Measurements from ENCODE around the gene MSH2.

- TF ChIP-seq, protein P1, sequence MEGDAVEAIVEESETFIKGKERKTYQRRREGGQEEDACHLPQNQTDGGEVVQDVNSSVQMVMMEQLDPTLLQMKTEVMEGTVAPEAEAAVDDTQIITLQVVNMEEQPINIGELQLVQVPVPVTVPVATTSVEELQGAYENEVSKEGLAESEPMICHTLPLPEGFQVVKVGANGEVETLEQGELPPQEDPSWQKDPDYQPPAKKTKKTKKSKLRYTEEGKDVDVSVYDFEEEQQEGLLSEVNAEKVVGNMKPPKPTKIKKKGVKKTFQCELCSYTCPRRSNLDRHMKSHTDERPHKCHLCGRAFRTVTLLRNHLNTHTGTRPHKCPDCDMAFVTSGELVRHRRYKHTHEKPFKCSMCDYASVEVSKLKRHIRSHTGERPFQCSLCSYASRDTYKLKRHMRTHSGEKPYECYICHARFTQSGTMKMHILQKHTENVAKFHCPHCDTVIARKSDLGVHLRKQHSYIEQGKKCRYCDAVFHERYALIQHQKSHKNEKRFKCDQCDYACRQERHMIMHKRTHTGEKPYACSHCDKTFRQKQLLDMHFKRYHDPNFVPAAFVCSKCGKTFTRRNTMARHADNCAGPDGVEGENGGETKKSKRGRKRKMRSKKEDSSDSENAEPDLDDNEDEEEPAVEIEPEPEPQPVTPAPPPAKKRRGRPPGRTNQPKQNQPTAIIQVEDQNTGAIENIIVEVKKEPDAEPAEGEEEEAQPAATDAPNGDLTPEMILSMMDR (IDR thresholded peaks at IDR 0.05; ENCODE audit: extremely low read depth in 1 of 2, insufficient read depth in 1 of 2, low read depth in 1 of 2, low read length in 2 of 2): no peak
- TF ChIP-seq POLR2AphosphoS5 (IDR thresholded peaks at IDR 0.05; ENCODE audit: insufficient read depth, low read depth, low read length): no peak
- TF ChIP-seq POLR2A (IDR thresholded peaks at IDR 0.05; ENCODE audit: low read depth, low read length): no peak
- no peak for TF ChIP-seq EZH2 (IDR thresholded peaks at IDR 0.05; ENCODE audit: borderline replicate concordance, low read depth, low read length, severe bottlenecking)
- TF ChIP-seq, protein P2, sequence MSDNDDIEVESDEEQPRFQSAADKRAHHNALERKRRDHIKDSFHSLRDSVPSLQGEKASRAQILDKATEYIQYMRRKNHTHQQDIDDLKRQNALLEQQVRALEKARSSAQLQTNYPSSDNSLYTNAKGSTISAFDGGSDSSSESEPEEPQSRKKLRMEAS (IDR thresholded peaks at IDR 0.05; ENCODE audit: insufficient read depth, insufficient read length): no peak
- TF ChIP-seq JUN (IDR thresholded peaks at IDR 0.05; ENCODE audit: borderline replicate concordance, insufficient read depth, insufficient read length, low read depth): no peak
- no peak for TF ChIP-seq GATA2 (IDR thresholded peaks at IDR 0.05; ENCODE audit: insufficient read depth, insufficient read length, low read depth, low read length)
- TF ChIP-seq MYC (IDR thresholded peaks at IDR 0.05; ENCODE audit: low read depth, low read length): no peak
- no peak for TF ChIP-seq FOS (IDR thresholded peaks at IDR 0.05; ENCODE audit: borderline replicate concordance, insufficient read depth, low read length)
Measured at GRCh38 chr2:47497843-47498460, 95.0 kb downstream of the MSH2 start.
